ENCODE results near the gene AURKB. TPM values are rescaled to one million over a fixed set of nuclear protein-coding genes. Genes with fewer than 3 reads are reported as not detected.
A peak's percentile ranks its signal among the peaks of the same experiment; 100 is the strongest.

Gene AURKB
- total and polyA plus RNA-seq, 2 of the 13 experiments (the other 11 are each of a cell fraction or from before 2014, with no cell fraction given): 29.5 to 75.3 TPM

DNA sequence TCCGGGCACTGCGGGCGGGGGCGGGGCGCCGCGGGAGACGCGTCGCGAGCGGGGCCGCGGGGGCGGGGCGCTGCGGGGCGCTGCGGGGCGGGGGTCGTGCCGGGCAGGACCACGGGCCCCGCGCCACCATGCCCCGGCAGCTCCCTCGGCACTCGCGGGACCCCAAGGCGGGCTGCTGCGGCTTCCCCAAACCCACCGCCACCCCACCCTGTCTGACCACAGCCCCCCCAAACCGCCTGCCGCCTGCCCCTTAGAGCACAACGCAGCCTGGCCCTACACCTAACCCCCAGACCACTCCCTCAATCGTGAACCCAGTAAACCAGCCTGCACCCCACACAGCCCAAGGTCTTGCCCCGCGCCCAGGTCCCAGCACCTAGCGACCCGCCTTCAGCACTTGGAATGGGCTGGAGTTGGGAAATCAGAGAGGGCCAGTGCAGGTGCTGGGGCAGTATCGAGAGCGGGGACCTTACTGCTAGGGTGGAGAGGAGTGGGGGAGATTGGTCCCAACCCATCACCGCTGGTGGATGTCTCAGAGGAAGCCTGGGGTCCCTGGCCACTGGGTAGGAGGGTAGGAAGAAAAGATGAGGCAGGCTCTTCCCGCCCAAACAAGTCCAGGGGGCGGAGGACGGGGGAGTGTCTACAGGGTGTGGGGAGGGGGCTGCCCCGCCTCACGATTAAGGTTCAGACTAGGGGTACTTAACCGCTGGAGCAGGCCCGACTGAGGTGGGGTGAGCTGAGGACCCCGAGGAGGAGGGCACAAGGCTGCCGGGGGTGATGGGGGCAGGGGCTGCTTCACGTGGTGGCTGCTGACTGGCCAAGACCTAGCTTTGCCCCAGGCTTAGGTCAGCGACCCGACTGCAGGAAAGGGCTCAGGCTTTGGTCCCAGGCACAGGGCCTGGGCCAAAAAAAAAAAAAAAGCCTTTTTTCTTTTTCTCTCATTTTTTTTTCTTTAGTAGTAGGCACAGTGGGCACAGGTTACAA is 47.1 kb downstream of the AURKB start (continued):
- TF ChIP-seq, protein P1, sequence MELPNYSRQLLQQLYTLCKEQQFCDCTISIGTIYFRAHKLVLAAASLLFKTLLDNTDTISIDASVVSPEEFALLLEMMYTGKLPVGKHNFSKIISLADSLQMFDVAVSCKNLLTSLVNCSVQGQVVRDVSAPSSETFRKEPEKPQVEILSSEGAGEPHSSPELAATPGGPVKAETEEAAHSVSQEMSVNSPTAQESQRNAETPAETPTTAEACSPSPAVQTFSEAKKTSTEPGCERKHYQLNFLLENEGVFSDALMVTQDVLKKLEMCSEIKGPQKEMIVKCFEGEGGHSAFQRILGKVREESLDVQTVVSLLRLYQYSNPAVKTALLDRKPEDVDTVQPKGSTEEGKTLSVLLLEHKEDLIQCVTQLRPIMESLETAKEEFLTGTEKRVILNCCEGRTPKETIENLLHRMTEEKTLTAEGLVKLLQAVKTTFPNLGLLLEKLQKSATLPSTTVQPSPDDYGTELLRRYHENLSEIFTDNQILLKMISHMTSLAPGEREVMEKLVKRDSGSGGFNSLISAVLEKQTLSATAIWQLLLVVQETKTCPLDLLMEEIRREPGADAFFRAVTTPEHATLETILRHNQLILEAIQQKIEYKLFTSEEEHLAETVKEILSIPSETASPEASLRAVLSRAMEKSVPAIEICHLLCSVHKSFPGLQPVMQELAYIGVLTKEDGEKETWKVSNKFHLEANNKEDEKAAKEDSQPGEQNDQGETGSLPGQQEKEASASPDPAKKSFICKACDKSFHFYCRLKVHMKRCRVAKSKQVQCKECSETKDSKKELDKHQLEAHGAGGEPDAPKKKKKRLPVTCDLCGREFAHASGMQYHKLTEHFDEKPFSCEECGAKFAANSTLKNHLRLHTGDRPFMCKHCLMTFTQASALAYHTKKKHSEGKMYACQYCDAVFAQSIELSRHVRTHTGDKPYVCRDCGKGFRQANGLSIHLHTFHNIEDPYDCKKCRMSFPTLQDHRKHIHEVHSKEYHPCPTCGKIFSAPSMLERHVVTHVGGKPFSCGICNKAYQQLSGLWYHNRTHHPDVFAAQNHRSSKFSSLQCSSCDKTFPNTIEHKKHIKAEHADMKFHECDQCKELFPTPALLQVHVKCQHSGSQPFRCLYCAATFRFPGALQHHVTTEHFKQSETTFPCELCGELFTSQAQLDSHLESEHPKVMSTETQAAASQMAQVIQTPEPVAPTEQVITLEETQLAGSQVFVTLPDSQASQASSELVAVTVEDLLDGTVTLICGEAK (IDR thresholded peaks at IDR 0.05): no peak
- TF ChIP-seq, protein P1 (CRISPR knock-in tag; IDR thresholded peaks at IDR 0.05): no peak
- TF ChIP-seq SRSF1 (optimal IDR thresholded peaks at IDR 0.05; ENCODE audit: low read depth, low read length) (no peak), HNRNPL (IDR thresholded peaks at IDR 0.05; ENCODE audit: low read depth, low read length) (peak; percentile 24; the same call in 1 of the 2 replicates), HNF4G (IDR thresholded peaks at IDR 0.05; ENCODE audit: borderline replicate concordance, low read depth, low read length) (no peak), HNF4G (CRISPR knock-in tag; IDR thresholded peaks at IDR 0.05; ENCODE audit: borderline replicate concordance, low read depth) (no peak), ZNF260 (CRISPR knock-in tag; IDR thresholded peaks at IDR 0.05; ENCODE audit: borderline replicate concordance, low read depth) (no peak), IKZF1 (IDR thresholded peaks at IDR 0.05) (no peak)
- TF ChIP-seq, protein P2, sequence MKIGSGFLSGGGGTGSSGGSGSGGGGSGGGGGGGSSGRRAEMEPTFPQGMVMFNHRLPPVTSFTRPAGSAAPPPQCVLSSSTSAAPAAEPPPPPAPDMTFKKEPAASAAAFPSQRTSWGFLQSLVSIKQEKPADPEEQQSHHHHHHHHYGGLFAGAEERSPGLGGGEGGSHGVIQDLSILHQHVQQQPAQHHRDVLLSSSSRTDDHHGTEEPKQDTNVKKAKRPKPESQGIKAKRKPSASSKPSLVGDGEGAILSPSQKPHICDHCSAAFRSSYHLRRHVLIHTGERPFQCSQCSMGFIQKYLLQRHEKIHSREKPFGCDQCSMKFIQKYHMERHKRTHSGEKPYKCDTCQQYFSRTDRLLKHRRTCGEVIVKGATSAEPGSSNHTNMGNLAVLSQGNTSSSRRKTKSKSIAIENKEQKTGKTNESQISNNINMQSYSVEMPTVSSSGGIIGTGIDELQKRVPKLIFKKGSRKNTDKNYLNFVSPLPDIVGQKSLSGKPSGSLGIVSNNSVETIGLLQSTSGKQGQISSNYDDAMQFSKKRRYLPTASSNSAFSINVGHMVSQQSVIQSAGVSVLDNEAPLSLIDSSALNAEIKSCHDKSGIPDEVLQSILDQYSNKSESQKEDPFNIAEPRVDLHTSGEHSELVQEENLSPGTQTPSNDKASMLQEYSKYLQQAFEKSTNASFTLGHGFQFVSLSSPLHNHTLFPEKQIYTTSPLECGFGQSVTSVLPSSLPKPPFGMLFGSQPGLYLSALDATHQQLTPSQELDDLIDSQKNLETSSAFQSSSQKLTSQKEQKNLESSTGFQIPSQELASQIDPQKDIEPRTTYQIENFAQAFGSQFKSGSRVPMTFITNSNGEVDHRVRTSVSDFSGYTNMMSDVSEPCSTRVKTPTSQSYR (CRISPR knock-in tag; IDR thresholded peaks at IDR 0.05; ENCODE audit: borderline replicate concordance): peak; percentile 53; the same call in 1 of the 2 replicates
- TF ChIP-seq, protein P3, sequence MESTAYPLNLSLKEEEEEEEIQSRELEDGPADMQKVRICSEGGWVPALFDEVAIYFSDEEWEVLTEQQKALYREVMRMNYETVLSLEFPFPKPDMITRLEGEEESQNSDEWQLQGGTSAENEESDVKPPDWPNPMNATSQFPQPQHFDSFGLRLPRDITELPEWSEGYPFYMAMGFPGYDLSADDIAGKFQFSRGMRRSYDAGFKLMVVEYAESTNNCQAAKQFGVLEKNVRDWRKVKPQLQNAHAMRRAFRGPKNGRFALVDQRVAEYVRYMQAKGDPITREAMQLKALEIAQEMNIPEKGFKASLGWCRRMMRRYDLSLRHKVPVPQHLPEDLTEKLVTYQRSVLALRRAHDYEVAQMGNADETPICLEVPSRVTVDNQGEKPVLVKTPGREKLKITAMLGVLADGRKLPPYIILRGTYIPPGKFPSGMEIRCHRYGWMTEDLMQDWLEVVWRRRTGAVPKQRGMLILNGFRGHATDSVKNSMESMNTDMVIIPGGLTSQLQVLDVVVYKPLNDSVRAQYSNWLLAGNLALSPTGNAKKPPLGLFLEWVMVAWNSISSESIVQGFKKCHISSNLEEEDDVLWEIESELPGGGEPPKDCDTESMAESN (CRISPR knock-in tag; conservative IDR thresholded peaks at IDR 0.05): peak; percentile 8; the same call in 1 of the 2 replicates

All from HepG2 (cell line).